HCT116 (cell line): ENCODE data around the gene TBP. TPM values are rescaled to one million over a fixed set of nuclear protein-coding genes. Genes with fewer than 3 reads are reported as not detected.

ENCODE experiments used
- ATAC-seq: fragments of 200-7000 bp; cut with Tn5 transposase; 2 replicates; pipeline ENCODE4 v1.9.1; 2020; ENCODE audit warnings: mild to moderate bottlenecking, moderate library complexity
- BruUV-seq: library from RNA; stranded (reverse); fragments of 400-500 nt; replicated peaks from 2 replicates; lab custom pipeline; 2021; lab: Mats Ljungman, UMichigan
- CTCF ChIA-PET: fragments of 300-600 bp; sonication (Branson Sonifier 250); formaldehyde crosslinking; loops from one replicate; lab custom pipeline; 2021; ENCODE audit warnings: antibody characterized with exemption; lab: Charles Lee
- POLR2A ChIA-PET: fragments of 300-600, 350-600 bp; sonication (Branson Sonifier 250); formaldehyde crosslinking; loops from one replicate; lab custom pipeline; 2021; ENCODE audit warnings: antibody characterized with exemption; lab: Charles Lee
- RAD21 ChIA-PET, 2 experiments: fragments of 300-600 bp; sonication (Branson Sonifier 250); formaldehyde crosslinking; loops; one replicate each; lab custom pipeline; 2023; ENCODE audit warnings: low total read pairs in 2 of 2; ENCODE audit not compliant: uncharacterized antibody in 2 of 2, unreplicated experiment in 2 of 2, low non-redundant PET in 1 of 2; lab: Charles Lee
- DNase-seq: peaks from one replicate; pipeline ENCODE4 v3.0.0-alpha.2; 2010; ENCODE audit warnings: low read depth, low spot score
- H2AFZ ChIP-seq: fragments of 200-600 bp; shearing (Covaris generic), sonication (generic); 2 replicates; pipeline ENCODE4 v1.6.1; 2017; ENCODE audit warnings: low read depth, mixed run types, mixed read lengths, antibody characterized with exemption, low read length; ENCODE audit not compliant: poor library complexity, severe bottlenecking
- H3K27ac ChIP-seq: 2 replicates; pipeline ENCODE4 v1.5.1; 2012; ENCODE audit warnings: low read depth, low read length
- H3K27me3 ChIP-seq: fragments of 200-600 bp; sonication (generic); 2 replicates; pipeline ENCODE4 v1.6.1; 2016; ENCODE audit warnings: mixed run types, low read length, mixed read lengths; ENCODE audit not compliant: insufficient read depth
- H3K36me3 ChIP-seq, 2 experiments: fragments of 200-500 bp in 1 of 2; fragments of 200-600 bp in 1 of 2; sonication (Bioruptor generic) in 1 of 2; sonication (generic) in 1 of 2; 2 replicates each; pipeline versions ENCODE4 v1.5.1 to v1.6.1; 2014 to 2016; ENCODE audit warnings: low read length in 2 of 2, inconsistent platforms in 1 of 2, mixed read lengths in 1 of 2, mixed run types in 1 of 2; ENCODE audit not compliant: insufficient read depth in 2 of 2, control insufficient read depth in 1 of 2
- H3K4me1 ChIP-seq, 2 experiments: fragments of 200-600 bp in 1 of 2; sonication (generic) in 1 of 2; 2 replicates each; pipeline versions ENCODE4 v1.5.1 to v1.6.1; 2012 to 2017; ENCODE audit warnings: low read length in 2 of 2, inconsistent platforms in 1 of 2, mild to moderate bottlenecking in 1 of 2, mixed read lengths in 1 of 2, mixed run types in 1 of 2, moderate library complexity in 1 of 2; ENCODE audit not compliant: insufficient read depth in 2 of 2, control insufficient read depth in 1 of 2
- H3K4me2 ChIP-seq: fragments of 200-600 bp; sonication (generic); 2 replicates; pipeline ENCODE4 v1.6.1; 2017; ENCODE audit warnings: mixed run types, low read length, mixed read lengths
- H3K4me3 ChIP-seq, 2 experiments: fragments of 200-600 bp in 1 of 2; sonication (generic) in 1 of 2; replicated peaks in 1 of 2; 2 replicates each; pipeline ENCODE4 v1.5.1; 2011 to 2016; ENCODE audit warnings: low read length in 2 of 2, control low read depth in 1 of 2, low read depth in 1 of 2, mild to moderate bottlenecking in 1 of 2, mixed read lengths in 1 of 2, mixed run types in 1 of 2
- H3K79me2 ChIP-seq: fragments of 200-600 bp; sonication (generic); 2 replicates; pipeline ENCODE4 v1.6.1; 2017; ENCODE audit warnings: mild to moderate bottlenecking, mixed run types, low read length, moderate library complexity, mixed read lengths; ENCODE audit not compliant: insufficient read depth
- H3K9ac ChIP-seq: fragments of 200-600 bp; sonication (generic); 2 replicates; pipeline ENCODE4 v1.6.1; 2016; ENCODE audit warnings: low read length, mixed read lengths
- H3K9me2 ChIP-seq: fragments of 200-600 bp; sonication (generic), shearing (Covaris generic); 2 replicates; pipeline ENCODE4 v1.6.1; 2017; ENCODE audit warnings: mixed run types, mild to moderate bottlenecking, moderate library complexity; ENCODE audit not compliant: insufficient read depth
- H3K9me3 ChIP-seq, 2 experiments: fragments of 200-500 bp in 1 of 2; fragments of 200-600 bp in 1 of 2; sonication (Bioruptor generic) in 1 of 2; sonication (generic) in 1 of 2; 2 replicates each; pipeline ENCODE4 v1.6.1; 2014 to 2017; ENCODE audit warnings: low read length in 2 of 2, mixed read lengths in 2 of 2, inconsistent platforms in 1 of 2, low read depth in 1 of 2, mild to moderate bottlenecking in 1 of 2, mixed run types in 1 of 2, moderate library complexity in 1 of 2; ENCODE audit not compliant: control insufficient read depth in 1 of 2, insufficient read depth in 1 of 2
- H4K20me1 ChIP-seq: fragments of 200-600 bp; sonication (generic), shearing (Covaris generic); 2 replicates; pipeline ENCODE4 v1.6.1; 2017; ENCODE audit warnings: mixed run types, mild to moderate bottlenecking, moderate library complexity; ENCODE audit not compliant: insufficient read depth
- ATF3 ChIP-seq: IDR thresholded peaks from 2 replicates; pipeline ENCODE4 v1.6.1; 2012
- CTCF ChIP-seq, 3 experiments: fragments of 200-600 bp in 1 of 3; sonication (generic) in 1 of 3; IDR thresholded peaks in 2 of 3; conservative IDR thresholded peaks in 1 of 3; 2 replicates each; pipeline ENCODE4 v1.5.1; 2012 to 2017; ENCODE audit warnings: low read depth in 2 of 3, low read length in 2 of 3, antibody characterized with exemption in 1 of 3, borderline replicate concordance in 1 of 3, control low read depth in 1 of 3, mild to moderate bottlenecking in 1 of 3, mixed read lengths in 1 of 3, mixed run types in 1 of 3, moderate library complexity in 1 of 3; ENCODE audit not compliant: insufficient read depth in 1 of 3
- EZH2phosphoT487 ChIP-seq: fragments of 200-600 bp; IDR thresholded peaks from 2 replicates; pipeline ENCODE4 v1.6.1; 2018; ENCODE audit warnings: antibody characterized with exemption, borderline replicate concordance
- JUND ChIP-seq: IDR thresholded peaks from 2 replicates; pipeline ENCODE4 v1.6.1; 2012
- RAD21 ChIP-seq: IDR thresholded peaks from 2 replicates; pipeline ENCODE4 v1.6.1; 2012; ENCODE audit warnings: low read depth, mild to moderate bottlenecking
- SRF ChIP-seq: IDR thresholded peaks from 2 replicates; pipeline ENCODE4 v1.6.1; 2012; ENCODE audit warnings: low read depth
- intact Hi-C: fragments of 100-400 bp; cut with micrococcal nuclease; formaldehyde crosslinking; loops from 2 replicates; pipeline ENCODE4 v1.10.0; 2022
- total RNA-seq: library from RNA; stranded (reverse); gene quantifications from one replicate; pipeline ENCODE4 v1.2.1, GENCODE V29; 2021; ENCODE audit not compliant: unreplicated experiment

TBP gene
- total RNA-seq, 1 experiment from 2014 or later: 22.7 TPM

GRCh38 chr6:170575250-170575649 is 21.1 kb downstream of the TBP start:
- POLR2A ChIA-PET: interaction anchor here (1.6 kb wide), 1 partner anchor 9 kb away, joined by 5 read pairs; the partner anchor contains the start of gene PDCD2
- Histone ChIP-seq H3K4me1 (no peaks in the 10 kb centered on the region), H3K4me3 (no peak overlapping the region), H4K20me1 (no peaks in the 10 kb centered on the region), H2AFZ (no peak overlapping the region), H3K9me3 (no peaks in the 10 kb centered on the region), H3K27ac (no peak overlapping the region), H3K9ac (no peak overlapping the region), H3K9me2 (no peaks in the 10 kb centered on the region), H3K36me3 (peaks cover 21 to 30% of the 10 kb centered on the region in 2 experiments), H3K4me2 (no peak overlapping the region), H3K79me2 (no peaks in the 10 kb centered on the region), H3K27me3 (no peaks in the 10 kb centered on the region)
- BruUV-seq: no TSS peak
- no peak for DNase-seq
- CTCF ChIA-PET: interaction anchor here (1.0 to 1.3 kb wide), 3 partner anchors 9 to 15 kb away, joined by 3 to 7 read pairs (median 5); partner anchors contain the start of gene PDCD2
- ATAC-seq: peak; percentile 73
- TF ChIP-seq RAD21 (peak; percentile 38), CTCF (IDR thresholded peaks at IDR 0.05 in 2 of 3, conservative IDR thresholded peaks at IDR 0.05 in 1 of 3; ENCODE audit: borderline replicate concordance in 1 of 3, insufficient read depth in 1 of 3, low read depth in 2 of 3, low read length in 2 of 3) (peak; percentile 35 to 55 (median 36); a peak in 4 of 6 replicates), SRF (no peak)
- RAD21 ChIA-PET: no interaction called here
- intact Hi-C loops: no loop called here

- ATAC-seq: no peak
- BruUV-seq: no TSS peak
- H3K27ac ChIP-seq: no peak overlapping the region
- H3K79me2 ChIP-seq: peaks cover 32% of the 10 kb centered on the region
- H3K4me3 ChIP-seq: no peak overlapping the region
- intact Hi-C loops: no loop called here
- peaks cover 0 to 8% of the 10 kb centered on the region in 2 experiments; a peak in 1 of 4 replicates for H3K4me1 ChIP-seq
- H3K9ac ChIP-seq: no peak overlapping the region
- H3K9me3 ChIP-seq: no peaks in the 10 kb centered on the region
- H2AFZ ChIP-seq: no peak overlapping the region
- RAD21 ChIA-PET: no interaction called here
- no peak overlapping the region for H3K4me2 ChIP-seq
- no peak for DNase-seq
- H4K20me1 ChIP-seq: no peaks in the 10 kb centered on the region
- no peaks in the 10 kb centered on the region for H3K27me3 ChIP-seq
- TF ChIP-seq ATF3 (no peak), EZH2phosphoT487 (no peak), JUND (no peak)
- TF ChIP-seq, all 23 proteins: peak for 0
- peaks cover 22 to 35% of the 10 kb centered on the region in 2 experiments for H3K36me3 ChIP-seq
- POLR2A ChIA-PET: no interaction called here
- no peaks in the 10 kb centered on the region for H3K9me2 ChIP-seq
- CTCF ChIA-PET: no interaction called here
Observed at GRCh38 chr6:170578909-170579308, 24.7 kb downstream of the TBP start.
